Keratinocyte (primary cell): Measurements from ENCODE around the gene PPP6C. TPM values are rescaled to one million over a fixed set of nuclear protein-coding genes. Genes with fewer than 3 reads are reported as not detected.

Experiments
- DNase-seq: peaks from one replicate; pipeline ENCODE4 v3.0.0-alpha.2; 2011; ENCODE audit warnings: low read depth, missing footprints, low spot score
- FAIRE-seq: peaks from 2 replicates; lab custom pipeline; 2011; peaks lifted over from hg19 to GRCh38; lab: Jason Lieb, UNC
- H2AFZ ChIP-seq: 2 replicates; pipeline ENCODE4 v1.6.0; 2012; ENCODE audit warnings: low read length, control low read depth, inconsistent platforms; ENCODE audit not compliant: control insufficient read depth
- H3K27ac ChIP-seq: 2 replicates; pipeline ENCODE4 v1.5.1; 2011; ENCODE audit warnings: low read length; ENCODE audit not compliant: control insufficient read depth, insufficient read depth
- H3K27me3 ChIP-seq: 3 replicates; pipeline ENCODE4 v1.6.0; 2011; ENCODE audit warnings: low read length; ENCODE audit not compliant: control insufficient read depth, insufficient read depth; ENCODE audit errors: extremely low read depth
- H3K36me3 ChIP-seq, 2 experiments: 2 replicates in 1 of 2; 3 replicates in 1 of 2; pipeline ENCODE4 v1.5.1; 2011; ENCODE audit warnings: low read length in 2 of 2, mild to moderate bottlenecking in 1 of 2; ENCODE audit not compliant: control insufficient read depth in 2 of 2, insufficient read depth in 2 of 2; ENCODE audit errors: extremely low read depth in 1 of 2
- H3K4me1 ChIP-seq: 3 replicates; pipeline ENCODE4 v1.5.1; 2011; ENCODE audit warnings: low read length; ENCODE audit not compliant: control insufficient read depth, insufficient read depth; ENCODE audit errors: extremely low read depth
- H3K4me2 ChIP-seq: 3 replicates; pipeline ENCODE4 v1.6.0; 2011; ENCODE audit warnings: low read depth, low read length; ENCODE audit not compliant: control insufficient read depth, insufficient read depth; ENCODE audit errors: extremely low read depth
- H3K4me3 ChIP-seq, 3 experiments: fragments of 200-600 bp in 1 of 3; sonication (generic) in 1 of 3; 2 replicates in 2 of 3; 3 replicates in 1 of 3; pipeline ENCODE4 v1.5.1; 2011 to 2016; ENCODE audit warnings: low read length in 3 of 3, mild to moderate bottlenecking in 3 of 3, control low read depth in 2 of 3, inconsistent platforms in 1 of 3, low read depth in 1 of 3, mixed read lengths in 1 of 3, mixed run types in 1 of 3, moderate library complexity in 1 of 3; ENCODE audit not compliant: control insufficient read depth in 2 of 3, insufficient read depth in 2 of 3; ENCODE audit errors: extremely low read depth in 1 of 3
- H3K79me2 ChIP-seq: 2 replicates; pipeline ENCODE4 v1.6.0; 2012; ENCODE audit warnings: low read length; ENCODE audit not compliant: control insufficient read depth, insufficient read depth
- H3K9ac ChIP-seq: 3 replicates; pipeline ENCODE4 v1.6.0; 2011; ENCODE audit warnings: low read length; ENCODE audit not compliant: control insufficient read depth, insufficient read depth; ENCODE audit errors: extremely low read depth
- H3K9me1 ChIP-seq: 3 replicates; pipeline ENCODE4 v1.6.0; 2011; ENCODE audit warnings: low read length; ENCODE audit not compliant: control insufficient read depth, insufficient read depth; ENCODE audit errors: extremely low read depth
- H3K9me3 ChIP-seq: 2 replicates; pipeline ENCODE4 v1.5.1; 2012; ENCODE audit warnings: low read depth, low read length; ENCODE audit not compliant: control insufficient read depth
- H4K20me1 ChIP-seq: 3 replicates; pipeline ENCODE4 v1.6.0; 2011; ENCODE audit warnings: low read length; ENCODE audit not compliant: control insufficient read depth, insufficient read depth; ENCODE audit errors: extremely low read depth
- CTCF ChIP-seq, 3 experiments: IDR thresholded peaks in 1 of 3; conservative IDR thresholded peaks in 1 of 3; optimal IDR thresholded peaks in 1 of 3; 2 replicates in 2 of 3; 3 replicates in 1 of 3; pipeline versions ENCODE3 to v1.5.1; 2011; ENCODE audit warnings: low read length in 3 of 3, mild to moderate bottlenecking in 3 of 3, moderate library complexity in 2 of 3, control low read depth in 1 of 3, inconsistent platforms in 1 of 3; ENCODE audit not compliant: insufficient read depth in 2 of 3; ENCODE audit errors: extremely low read depth in 1 of 3
- EZH2 ChIP-seq: IDR thresholded peaks from one replicate; pipeline ENCODE4 v1.6.1; 2012; ENCODE audit warnings: inconsistent platforms, mild to moderate bottlenecking, low read length, moderate library complexity
- dilution Hi-C: fragments of 300-500 bp; cut with MboI; formaldehyde crosslinking; loops from one replicate; pipeline ENCODE4 v1.7.0; 2020; ENCODE audit warnings: low sequenced_read_pairs; ENCODE audit not compliant: extremely low pct_ligation_motif_present
- polyA plus RNA-seq, 5 experiments: library from polyadenylated mRNA; depleted of rRNA in 3 of 5; stranded (reverse) in 3 of 5; stranded (forward) in 1 of 5; unstranded in 1 of 5; fragments of >200 nt; gene quantifications; 1 replicate in 1 of 5; 2 replicates in 3 of 5; 3 replicates in 1 of 5; pipeline versions ENCODE4 v1.2.1 to v1.2.3, GENCODE V29; 2011 to 2012; ENCODE audit warnings: missing spikeins in 2 of 5, low read depth in 1 of 5, low replicate concordance in 1 of 5

The PPP6C gene
- polyA plus RNA-seq, 1 donor (not counting 4 experiments of a cell fraction or from before 2014, with no cell fraction given): 35.9 TPM

GRCh38 chr9:125176636-125177035 lies 13.0 kb downstream of the PPP6C start:
- peaks cover 4% of the 10 kb centered on the region for H4K20me1 ChIP-seq
- FAIRE-seq: no peak
- H3K4me3 ChIP-seq: no peak overlapping the region
- H3K27ac ChIP-seq: no peak overlapping the region
- no peaks in the 10 kb centered on the region for H3K27me3 ChIP-seq
- TF ChIP-seq CTCF (optimal IDR thresholded peaks at IDR 0.05 in 1 of 3, IDR thresholded peaks at IDR 0.05 in 1 of 3, conservative IDR thresholded peaks at IDR 0.05 in 1 of 3; ENCODE audit: extremely low read depth in 1 of 3, insufficient read depth in 2 of 3, low read length in 3 of 3): no peak
- TF ChIP-seq EZH2: no peak
- DNase-seq: no peak
- H3K9ac ChIP-seq: no peak overlapping the region
- no peaks in the 10 kb centered on the region for H3K4me1 ChIP-seq
- no peak overlapping the region for H2AFZ ChIP-seq
- peaks cover 79% of the 10 kb centered on the region for H3K79me2 ChIP-seq
- no peak overlapping the region for H3K4me2 ChIP-seq
- H3K9me3 ChIP-seq: no peaks in the 10 kb centered on the region
- peaks cover 0 to 3% of the 10 kb centered on the region in 2 experiments for H3K36me3 ChIP-seq
- no peaks in the 10 kb centered on the region for H3K9me1 ChIP-seq
- dilution Hi-C loops: no loop called here

GRCh38 chr9:125172031-125172755 lies 17.4 kb downstream of the PPP6C start:
- no peak overlapping the region for H3K4me2 ChIP-seq
- dilution Hi-C loops: no loop called here
- no peaks in the 10 kb centered on the region for H3K4me1 ChIP-seq
- H4K20me1 ChIP-seq: peaks cover 4% of the 10 kb centered on the region
- no peak overlapping the region for H3K4me3 ChIP-seq
- peaks cover 0 to 7% of the 10 kb centered on the region in 2 experiments for H3K36me3 ChIP-seq
- no peaks in the 10 kb centered on the region for H3K9me1 ChIP-seq
- DNase-seq (no peak), FAIRE-seq (no peak)
- no peaks in the 10 kb centered on the region for H3K9me3 ChIP-seq
- peaks cover 44% of the 10 kb centered on the region for H3K79me2 ChIP-seq
- no peak overlapping the region for H3K9ac ChIP-seq
- TF ChIP-seq EZH2: no peak
- no peak for TF ChIP-seq CTCF (optimal IDR thresholded peaks at IDR 0.05 in 1 of 3, IDR thresholded peaks at IDR 0.05 in 1 of 3, conservative IDR thresholded peaks at IDR 0.05 in 1 of 3; ENCODE audit: extremely low read depth in 1 of 3, insufficient read depth in 2 of 3, low read length in 3 of 3)
- H2AFZ ChIP-seq: no peak overlapping the region
- H3K27ac ChIP-seq: no peak overlapping the region
- H3K27me3 ChIP-seq: no peaks in the 10 kb centered on the region
